ENCODE results near the gene LUC7L. TPM values are rescaled to one million over a fixed set of nuclear protein-coding genes. Genes with fewer than 3 reads are reported as not detected.
A peak's percentile ranks its signal among the peaks of the same experiment; 100 is the strongest.
"Not testable (repeated sequence)": the region's sequence is repeated elsewhere in the genome, so short reads cannot be mapped to it uniquely, and the experiment has no call there.

Gene LUC7L
- polyA plus RNA-seq, 1 donor, result 99.5 TPM

DNA sequence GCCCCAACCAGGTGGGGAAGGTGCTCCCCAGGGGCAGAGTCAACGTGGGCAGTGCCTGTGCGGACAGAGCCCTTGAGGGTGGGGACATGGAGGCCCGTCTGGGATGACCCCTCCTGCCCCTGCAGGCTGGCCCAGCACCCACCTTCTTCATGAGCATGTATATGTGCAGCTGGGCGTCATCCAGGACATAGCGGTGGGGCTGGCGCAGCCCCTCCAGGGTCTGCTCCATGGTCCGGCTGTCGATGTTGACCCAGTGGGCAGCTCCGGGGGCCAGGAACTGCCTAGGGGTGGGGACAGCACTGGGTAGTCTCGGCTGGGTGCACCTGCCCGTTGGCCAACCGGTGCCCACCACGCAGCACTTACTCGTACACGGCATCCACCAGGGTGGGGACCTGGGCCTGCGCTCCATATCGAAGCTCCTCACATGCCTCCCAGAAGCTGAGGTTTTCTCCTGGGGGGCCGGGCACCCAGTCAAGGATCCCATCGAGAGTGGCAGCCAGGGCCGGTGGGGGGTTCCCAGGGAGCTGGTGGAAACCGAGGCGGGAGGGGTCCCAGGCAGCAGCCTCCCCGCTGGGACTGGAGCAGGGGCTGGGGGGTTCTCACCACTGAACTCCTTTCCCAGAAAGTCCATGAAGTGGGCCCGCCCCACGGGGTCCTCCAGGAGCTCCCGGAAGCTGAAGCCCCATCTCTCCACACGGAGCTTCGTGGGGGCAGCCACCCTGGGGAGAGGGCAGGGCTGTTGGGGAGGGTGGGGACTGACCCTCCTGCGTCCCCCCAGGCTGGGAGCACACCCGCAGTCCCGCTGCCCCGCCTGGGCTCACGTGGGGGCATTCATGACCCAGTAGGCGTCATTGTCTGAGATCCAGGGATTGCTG is 41.4 kb upstream of the LUC7L start:
- no peaks in the 10 kb centered on the region for H3K36me3 ChIP-seq (ENCODE audit: control insufficient read depth, insufficient read depth, low read length)
- peaks cover 7% of the 10 kb centered on the region for H3K9me3 ChIP-seq (ENCODE audit: control insufficient read depth, low read depth, low read length)
- peaks cover 7% of the 10 kb centered on the region for H3K4me1 ChIP-seq (ENCODE audit: control insufficient read depth, insufficient read depth, low read length)
- no peak overlapping the region for H3K4me3 ChIP-seq (ENCODE audit: low read length)
- peaks cover 31% of the 10 kb centered on the region for H3K27me3 ChIP-seq (ENCODE audit: control insufficient read depth, insufficient read depth, low read length)
- no peak overlapping the region for H3K27ac ChIP-seq (ENCODE audit: low read length)
- no peak for DNase-seq
- WGBS (ENCODE audit: insufficient coverage, low lambda C conversion rate), result no CpG with 5 or more reads among the region's 34 CpGs

- DNase-seq, result no peak
- peaks cover 2% of the 10 kb centered on the region for H3K9me3 ChIP-seq (ENCODE audit: control insufficient read depth, low read depth, low read length)
- peaks cover 11% of the 10 kb centered on the region for H3K36me3 ChIP-seq (ENCODE audit: control insufficient read depth, insufficient read depth, low read length)
- no peak overlapping the region for H3K27ac ChIP-seq (ENCODE audit: low read length)
- no peak overlapping the region for H3K4me3 ChIP-seq (ENCODE audit: low read length)
- H3K27me3 ChIP-seq (ENCODE audit: control insufficient read depth, insufficient read depth, low read length), result peaks cover 19% of the 10 kb centered on the region
- H3K4me1 ChIP-seq (ENCODE audit: control insufficient read depth, insufficient read depth, low read length), result no peaks in the 10 kb centered on the region
- WGBS (ENCODE audit: insufficient coverage, low lambda C conversion rate), result no CpG with 5 or more reads among the region's 24 CpGs
These were observed 40.0 kb upstream of the LUC7L start for GRCh38 chr16:269061-269796.

- Histone ChIP-seq H3K9me3 (ENCODE audit: control insufficient read depth, low read depth, low read length) (peaks cover 1% of the 10 kb centered on the region), H3K27me3 (ENCODE audit: control insufficient read depth, insufficient read depth, low read length) (peaks cover 11% of the 10 kb centered on the region), H3K27ac (ENCODE audit: low read length) (no peak overlapping the region), H3K4me3 (ENCODE audit: low read length) (no peak overlapping the region), H3K4me1 (ENCODE audit: control insufficient read depth, insufficient read depth, low read length) (no peaks in the 10 kb centered on the region), H3K36me3 (ENCODE audit: control insufficient read depth, insufficient read depth, low read length) (peaks cover 19% of the 10 kb centered on the region)
- no CpG with 5 or more reads among the region's 40 CpGs for WGBS (ENCODE audit: insufficient coverage, low lambda C conversion rate)
- DNase-seq, result peak in 1 of 2 donors; percentile 30
These were observed 39.1 kb upstream of the LUC7L start for GRCh38 chr16:268141-269053.

GRCh38 chr16:267562-267961 is 38.3 kb upstream of the LUC7L start:
- not testable (repeated sequence) for H3K4me3 ChIP-seq (ENCODE audit: low read length); H3K4me1 ChIP-seq (ENCODE audit: control insufficient read depth, insufficient read depth, low read length); DNase-seq; H3K9me3 ChIP-seq (ENCODE audit: control insufficient read depth, low read depth, low read length); H3K27me3 ChIP-seq (ENCODE audit: control insufficient read depth, insufficient read depth, low read length); H3K27ac ChIP-seq (ENCODE audit: low read length)
- WGBS (ENCODE audit: insufficient coverage, low lambda C conversion rate), result no CpG with 5 or more reads among the region's 17 CpGs
- peaks cover 26% of the 10 kb centered on the region for H3K36me3 ChIP-seq (ENCODE audit: control insufficient read depth, insufficient read depth, low read length)

DNA sequence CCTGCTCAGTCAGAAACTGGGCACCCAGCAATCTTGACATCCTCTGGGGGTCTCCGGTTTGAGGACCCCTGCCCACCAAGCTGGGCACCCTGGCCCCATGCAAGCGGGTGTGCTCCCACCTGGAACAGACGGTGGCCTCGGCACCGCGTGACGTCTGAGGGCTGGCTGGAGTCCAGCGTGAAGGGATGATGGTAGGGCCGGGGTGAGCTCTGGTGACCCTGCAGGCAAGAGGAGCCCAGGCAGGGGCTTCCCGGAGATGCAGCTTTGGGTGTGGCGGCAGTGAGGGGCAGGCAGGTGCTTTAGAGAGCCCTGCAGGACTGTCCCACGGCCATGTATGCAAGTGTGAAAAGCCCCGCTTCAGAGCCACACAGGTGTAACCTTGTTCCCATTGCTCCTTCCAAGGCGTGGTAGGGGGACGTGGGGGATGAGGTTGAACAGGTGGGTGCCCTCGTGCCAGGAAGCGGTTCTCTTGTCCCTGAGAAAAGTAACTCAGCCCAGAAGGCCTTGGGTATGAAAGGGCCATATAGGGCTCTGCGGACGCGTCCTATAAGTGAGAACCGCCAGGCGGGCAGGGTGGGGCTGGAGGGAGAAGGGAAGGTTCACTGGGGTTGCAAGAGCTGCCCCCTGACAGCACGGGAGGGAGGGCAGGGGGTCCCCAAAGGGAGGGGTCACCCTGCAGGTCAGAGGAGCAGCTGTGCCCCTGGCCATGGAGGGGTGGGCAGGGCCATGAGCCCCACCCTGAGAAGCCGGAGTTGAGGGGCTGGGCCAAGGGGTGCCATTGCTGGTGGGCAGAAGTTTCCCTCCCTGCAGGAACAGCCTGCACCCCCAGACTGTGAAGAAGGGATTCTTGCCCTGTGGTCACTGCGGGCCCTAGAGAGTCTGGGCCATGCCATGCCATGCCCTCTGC is 37.3 kb upstream of the LUC7L start:
- Histone ChIP-seq H3K4me1 (ENCODE audit: control insufficient read depth, insufficient read depth, low read length) (no peaks in the 10 kb centered on the region), H3K36me3 (ENCODE audit: control insufficient read depth, insufficient read depth, low read length) (peaks cover 36% of the 10 kb centered on the region), H3K4me3 (ENCODE audit: low read length) (no peak overlapping the region), H3K27me3 (ENCODE audit: control insufficient read depth, insufficient read depth, low read length) (peaks cover 3% of the 10 kb centered on the region), H3K9me3 (ENCODE audit: control insufficient read depth, low read depth, low read length) (no peaks in the 10 kb centered on the region), H3K27ac (ENCODE audit: low read length) (no peak overlapping the region)
- no peak for DNase-seq
- WGBS (ENCODE audit: insufficient coverage, low lambda C conversion rate), result 83% methylated on average over 1 of the region's 25 CpGs

GRCh38 chr16:265711-266110 is 36.5 kb upstream of the LUC7L start:
- no CpG with 5 or more reads among the region's 12 CpGs for WGBS (ENCODE audit: insufficient coverage, low lambda C conversion rate)
- Histone ChIP-seq H3K4me1 (ENCODE audit: control insufficient read depth, insufficient read depth, low read length) (no peaks in the 10 kb centered on the region), H3K36me3 (ENCODE audit: control insufficient read depth, insufficient read depth, low read length) (peaks cover 44% of the 10 kb centered on the region), H3K4me3 (ENCODE audit: low read length) (no peak overlapping the region), H3K9me3 (ENCODE audit: control insufficient read depth, low read depth, low read length) (no peaks in the 10 kb centered on the region), H3K27me3 (ENCODE audit: control insufficient read depth, insufficient read depth, low read length) (no peaks in the 10 kb centered on the region), H3K27ac (ENCODE audit: low read length) (no peak overlapping the region)
- no peak for DNase-seq

- Histone ChIP-seq H3K27me3 (ENCODE audit: control insufficient read depth, insufficient read depth, low read length) (no peaks in the 10 kb centered on the region), H3K9me3 (ENCODE audit: control insufficient read depth, low read depth, low read length) (no peaks in the 10 kb centered on the region), H3K36me3 (ENCODE audit: control insufficient read depth, insufficient read depth, low read length) (peaks cover 50% of the 10 kb centered on the region), H3K4me1 (ENCODE audit: control insufficient read depth, insufficient read depth, low read length) (no peaks in the 10 kb centered on the region), H3K27ac (ENCODE audit: low read length) (no peak overlapping the region), H3K4me3 (ENCODE audit: low read length) (no peak overlapping the region)
- no CpG with 5 or more reads among the region's 14 CpGs for WGBS (ENCODE audit: insufficient coverage, low lambda C conversion rate)
- DNase-seq, result no peak
These were observed 35.8 kb upstream of the LUC7L start for GRCh38 chr16:265002-265529.

DNA sequence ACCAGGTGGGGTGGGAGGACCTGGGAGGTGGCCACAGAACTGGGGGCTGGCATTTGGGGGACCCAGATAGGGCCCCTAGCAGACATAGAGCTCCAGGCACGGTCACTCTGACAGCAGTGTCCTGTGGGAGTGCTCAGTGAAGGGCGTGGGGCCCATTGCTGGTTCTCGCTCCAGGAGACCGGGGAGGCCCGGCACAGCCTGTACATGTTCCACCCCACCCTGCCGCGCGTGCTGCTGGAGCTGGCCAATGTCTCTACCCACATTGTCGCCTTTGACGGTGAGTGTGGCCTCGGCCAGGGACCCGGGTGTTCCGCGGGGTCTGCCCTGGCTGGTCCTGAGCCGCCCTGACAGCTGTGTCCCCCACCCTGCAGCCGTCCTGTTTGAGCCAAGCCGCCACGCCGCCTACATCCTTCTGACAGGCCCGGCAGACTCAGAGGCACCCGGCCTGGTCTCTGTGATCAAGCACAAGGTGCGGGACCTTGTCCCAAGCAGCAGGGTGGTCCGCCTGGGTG is 35.2 kb upstream of the LUC7L start:
- WGBS (ENCODE audit: insufficient coverage, low lambda C conversion rate), result no CpG with 5 or more reads among the region's 23 CpGs
- Histone ChIP-seq H3K4me3 (ENCODE audit: low read length) (no peak overlapping the region), H3K27ac (ENCODE audit: low read length) (no peak overlapping the region), H3K4me1 (ENCODE audit: control insufficient read depth, insufficient read depth, low read length) (no peaks in the 10 kb centered on the region), H3K36me3 (ENCODE audit: control insufficient read depth, insufficient read depth, low read length) (peaks cover 55% of the 10 kb centered on the region), H3K27me3 (ENCODE audit: control insufficient read depth, insufficient read depth, low read length) (no peaks in the 10 kb centered on the region), H3K9me3 (ENCODE audit: control insufficient read depth, low read depth, low read length) (no peaks in the 10 kb centered on the region)
- no peak for DNase-seq

DNA sequence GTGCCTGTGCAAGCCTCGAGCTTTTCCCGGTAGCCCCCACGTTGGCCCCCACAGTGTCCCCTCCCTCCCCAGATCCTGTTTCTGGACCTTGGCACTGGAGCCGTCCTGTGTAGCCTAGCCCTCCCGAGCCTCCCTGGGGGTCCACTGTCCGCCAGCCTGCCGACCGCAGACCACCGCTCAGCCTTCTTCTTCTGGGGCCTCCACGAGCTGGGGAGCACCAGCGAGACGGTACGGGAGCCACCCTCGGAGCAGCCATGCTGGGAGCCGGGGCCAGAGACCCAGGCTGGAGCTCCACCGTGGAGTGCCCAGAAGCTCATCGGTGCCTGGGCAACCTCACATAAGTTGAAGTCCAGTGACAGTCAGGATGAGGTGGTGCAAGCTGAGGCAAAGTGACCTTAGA is 34.7 kb upstream of the LUC7L start:
- H3K4me3 ChIP-seq (ENCODE audit: low read length), result no peak overlapping the region
- no peaks in the 10 kb centered on the region for H3K9me3 ChIP-seq (ENCODE audit: control insufficient read depth, low read depth, low read length)
- H3K27ac ChIP-seq (ENCODE audit: low read length), result no peak overlapping the region
- DNase-seq, result no peak
- no peaks in the 10 kb centered on the region for H3K27me3 ChIP-seq (ENCODE audit: control insufficient read depth, insufficient read depth, low read length)
- peaks cover 61% of the 10 kb centered on the region for H3K36me3 ChIP-seq (ENCODE audit: control insufficient read depth, insufficient read depth, low read length)
- no CpG with 5 or more reads among the region's 17 CpGs for WGBS (ENCODE audit: insufficient coverage, low lambda C conversion rate)
- H3K4me1 ChIP-seq (ENCODE audit: control insufficient read depth, insufficient read depth, low read length), result no peaks in the 10 kb centered on the region

Data from large intestine (tissue), 3 donors.